ENCODE measurements around the gene CCR5.
"Not testable (repeated sequence)": the region's sequence is repeated elsewhere in the genome, so short reads cannot be mapped to it uniquely, and the experiment has no call there.

The CCR5 gene

DNA sequence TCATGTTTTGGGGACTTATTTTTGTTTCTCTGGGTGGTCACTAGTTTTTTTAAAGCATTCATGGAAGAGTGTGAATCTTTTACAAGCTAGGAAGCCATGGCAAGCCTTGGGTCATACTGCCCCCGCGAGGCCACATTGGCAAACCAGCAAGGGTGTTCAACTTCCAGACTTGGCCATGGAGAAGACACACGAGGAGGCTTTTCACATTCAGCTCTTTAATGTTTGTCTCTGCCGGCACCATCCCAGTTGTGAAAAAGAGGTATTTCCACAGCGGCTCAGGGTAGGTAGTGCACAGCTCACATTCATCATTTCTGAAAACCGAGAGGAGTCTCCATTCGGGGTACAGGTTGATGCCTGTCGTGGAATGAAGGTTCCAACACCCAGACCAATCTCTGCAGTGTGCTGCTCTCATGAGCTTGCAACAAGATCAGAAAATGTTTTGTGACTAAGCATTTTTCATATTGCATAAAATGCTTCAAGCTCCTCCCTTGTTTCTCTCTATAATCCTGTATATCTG is 7.7 kb downstream of the CCR5 start:
- H3K4me3 ChIP-seq (ENCODE audit: low read length) = no peak overlapping the region
- DNase-seq (ENCODE audit: low read depth, low spot score) = peak; percentile 70

DNA sequence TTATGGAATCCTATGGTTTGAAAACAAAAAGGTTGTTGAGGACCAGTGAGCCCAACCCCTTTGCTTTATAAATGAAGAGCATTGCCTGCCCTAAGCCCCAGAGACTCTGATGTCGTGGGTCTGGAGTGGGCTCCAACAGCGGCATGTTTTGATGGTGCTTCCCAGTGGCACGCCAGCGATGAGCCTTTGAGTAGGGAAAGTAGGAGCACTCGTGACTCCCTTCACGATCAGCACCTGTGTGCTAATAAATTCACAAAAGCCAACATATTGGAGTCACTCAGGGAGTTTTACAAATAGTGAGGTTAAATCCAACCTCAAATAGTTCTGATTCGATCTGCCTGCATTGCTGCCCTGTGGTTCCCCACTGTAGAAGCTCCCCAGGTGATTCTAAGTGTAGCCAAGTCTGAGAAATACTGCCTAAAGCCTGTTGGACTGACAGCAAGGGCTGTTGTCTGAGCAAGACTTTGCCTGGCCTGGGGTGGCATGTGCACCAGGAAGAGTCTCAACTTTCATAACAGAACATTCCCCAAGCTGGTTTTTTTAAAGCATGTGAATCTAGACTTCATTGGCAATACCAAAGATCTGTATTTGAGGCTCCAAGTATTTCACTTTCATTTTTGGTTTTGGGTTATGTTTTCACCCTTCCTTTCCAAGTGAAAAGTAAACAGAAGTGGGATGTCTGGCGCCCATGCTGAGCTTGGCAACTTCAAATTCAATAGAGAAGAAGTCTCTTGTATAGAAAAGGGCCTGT is 9.9 kb downstream of the CCR5 start:
- no peak overlapping the region for H3K4me3 ChIP-seq (ENCODE audit: low read length)
- DNase-seq (ENCODE audit: low read depth, low spot score) = no peak

GRCh38 chr3:46381625-46382024 is 10.9 kb downstream of the CCR5 start:
- H3K4me3 ChIP-seq (ENCODE audit: low read length) = no peak overlapping the region
- DNase-seq (ENCODE audit: low read depth, low spot score) = no peak

DNA sequence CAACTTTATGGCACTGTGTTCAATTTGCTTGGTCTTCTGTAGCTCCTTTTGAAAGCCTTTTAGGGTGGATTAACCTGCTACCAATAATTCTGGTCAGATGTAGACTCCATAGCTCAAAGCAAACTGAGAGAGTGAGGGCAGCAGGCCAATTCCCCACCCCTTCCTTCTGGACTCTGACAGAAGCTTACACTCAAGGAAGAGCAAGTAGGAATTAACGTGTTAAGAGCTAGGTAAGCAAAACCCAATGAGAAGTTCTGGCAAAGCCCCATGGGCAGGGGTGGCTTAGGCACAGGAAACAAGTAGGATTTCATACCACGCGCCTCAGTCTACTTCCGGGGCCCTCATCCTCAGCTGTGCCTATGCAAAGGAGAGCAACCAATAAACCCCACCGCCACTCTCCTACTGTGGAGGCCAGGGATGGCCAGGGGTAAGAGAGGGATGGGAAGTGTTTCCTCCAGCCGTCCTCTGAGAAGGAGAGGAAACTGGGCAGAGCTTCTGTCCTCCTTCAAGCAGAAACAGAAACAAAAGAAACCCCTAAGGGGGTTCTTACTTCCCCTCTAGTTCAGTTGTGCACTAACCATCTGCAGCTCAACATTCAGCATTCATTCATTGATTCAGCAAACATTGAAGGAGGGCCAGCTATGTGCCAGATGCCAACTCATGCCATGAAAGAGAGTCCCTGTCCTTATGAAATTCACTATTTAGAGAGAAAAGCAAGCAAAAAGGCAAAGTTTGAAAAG is 12.6 kb downstream of the CCR5 start:
- DNase-seq (ENCODE audit: low read depth, low spot score) = no peak
- no peak overlapping the region for H3K4me3 ChIP-seq (ENCODE audit: low read length)

DNA sequence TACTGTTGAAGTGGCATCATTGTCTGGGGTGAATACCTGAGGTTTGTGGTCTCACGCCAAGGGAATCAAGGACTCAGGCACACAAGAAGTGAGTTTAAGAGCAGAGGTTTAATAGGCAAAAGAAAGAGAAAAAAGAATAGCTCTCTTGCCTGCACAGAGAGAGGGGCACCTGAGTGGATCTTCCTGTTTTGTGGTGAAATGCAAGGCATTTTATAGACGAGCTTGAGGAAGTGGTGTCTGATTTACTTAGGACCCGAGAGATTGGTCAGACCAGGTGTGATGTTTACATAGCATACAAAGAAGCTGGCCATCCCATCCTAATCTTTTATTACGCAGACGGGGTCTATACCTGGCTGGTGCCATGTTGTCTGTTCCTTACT is 13.2 kb downstream of the CCR5 start:
- no peak overlapping the region for H3K4me3 ChIP-seq (ENCODE audit: low read length)
- no peak for DNase-seq (ENCODE audit: low read depth, low spot score)

GRCh38 chr3:46386205-46386604 is 15.5 kb downstream of the CCR5 start:
- no peak overlapping the region for H3K4me3 ChIP-seq (ENCODE audit: low read length)
- no peak for DNase-seq (ENCODE audit: low read depth, low spot score)

DNA sequence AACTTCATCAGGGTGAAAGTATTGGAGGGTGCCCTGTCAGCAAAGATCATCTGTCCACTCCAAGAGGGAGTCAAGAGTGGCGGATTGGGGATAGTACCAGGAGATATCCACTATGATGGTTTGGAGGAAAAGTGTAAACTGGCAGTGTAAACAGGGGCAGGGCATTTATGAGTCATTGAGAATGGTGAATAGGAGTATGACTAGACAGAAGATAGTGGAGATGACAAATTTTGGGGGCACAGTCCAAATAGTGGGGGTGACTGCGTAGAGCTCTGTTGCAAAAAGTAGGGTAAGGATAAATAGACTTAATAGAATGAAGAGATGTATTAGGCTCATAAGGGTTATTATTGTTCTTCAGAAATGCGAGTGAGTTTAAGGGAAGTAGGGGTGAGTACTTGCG is 18.1 kb downstream of the CCR5 start:
- not testable (repeated sequence) for H3K4me3 ChIP-seq (ENCODE audit: low read length); DNase-seq (ENCODE audit: low read depth, low spot score)

- no peak overlapping the region for H3K4me3 ChIP-seq (ENCODE audit: low read length)
- no peak for DNase-seq (ENCODE audit: low read depth, low spot score)
Observed at GRCh38 chr3:46389306-46389705, 18.6 kb downstream of the CCR5 start.

DNA sequence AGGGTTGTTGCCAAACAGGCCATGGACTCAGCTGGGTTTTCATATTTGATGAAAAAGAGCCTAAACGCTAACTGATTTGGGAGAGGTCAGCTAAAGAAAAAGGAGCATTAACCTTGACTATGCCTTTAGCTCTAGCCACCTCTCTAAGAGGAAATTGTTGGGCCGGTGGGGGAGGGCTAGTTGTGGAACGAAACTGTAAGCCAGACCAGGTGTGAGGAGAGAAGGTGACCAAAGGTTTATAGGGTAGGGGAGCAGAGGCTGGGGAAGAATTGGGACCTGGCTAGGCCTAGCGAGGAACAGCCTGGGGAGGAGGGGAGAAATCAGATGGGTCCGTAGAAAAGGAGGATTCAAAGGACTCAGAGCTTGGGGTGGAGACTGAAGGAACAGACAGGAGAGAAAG is 20.8 kb downstream of the CCR5 start:
- H3K4me3 ChIP-seq (ENCODE audit: low read length); DNase-seq (ENCODE audit: low read depth, low spot score): not testable (repeated sequence)

DNA sequence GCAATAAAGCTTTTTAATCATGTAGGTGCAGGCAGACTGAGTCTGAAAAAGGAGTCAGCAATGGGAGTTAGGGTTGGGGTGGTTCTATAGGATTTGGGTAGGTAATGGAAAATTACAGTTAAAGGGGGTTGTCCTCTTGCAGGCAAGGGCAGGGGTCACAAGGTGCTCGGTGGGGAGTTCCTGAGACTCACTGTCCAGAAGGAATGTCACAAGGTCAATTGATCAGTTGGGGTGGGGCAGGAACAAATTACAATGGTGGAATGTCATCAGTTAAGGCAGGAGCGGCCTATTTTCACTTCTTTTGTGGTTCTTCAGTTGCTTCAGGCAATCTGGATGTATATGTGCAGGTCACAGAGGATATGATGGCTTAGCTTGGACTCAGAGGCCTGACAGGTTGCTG is 22.3 kb downstream of the CCR5 start:
- H3K4me3 ChIP-seq (ENCODE audit: low read length) = no peak overlapping the region
- no peak for DNase-seq (ENCODE audit: low read depth, low spot score)

- peak; percentile 65 for DNase-seq (ENCODE audit: low read depth, low spot score)
- H3K4me3 ChIP-seq (ENCODE audit: low read length) = no peak overlapping the region
Observed at GRCh38 chr3:46393554-46394434, 23.0 kb downstream of the CCR5 start.

- H3K4me3 ChIP-seq (ENCODE audit: low read length) = no peak overlapping the region
- DNase-seq (ENCODE audit: low read depth, low spot score) = no peak
Observed at GRCh38 chr3:46395210-46395661, 24.5 kb downstream of the CCR5 start.

DNA sequence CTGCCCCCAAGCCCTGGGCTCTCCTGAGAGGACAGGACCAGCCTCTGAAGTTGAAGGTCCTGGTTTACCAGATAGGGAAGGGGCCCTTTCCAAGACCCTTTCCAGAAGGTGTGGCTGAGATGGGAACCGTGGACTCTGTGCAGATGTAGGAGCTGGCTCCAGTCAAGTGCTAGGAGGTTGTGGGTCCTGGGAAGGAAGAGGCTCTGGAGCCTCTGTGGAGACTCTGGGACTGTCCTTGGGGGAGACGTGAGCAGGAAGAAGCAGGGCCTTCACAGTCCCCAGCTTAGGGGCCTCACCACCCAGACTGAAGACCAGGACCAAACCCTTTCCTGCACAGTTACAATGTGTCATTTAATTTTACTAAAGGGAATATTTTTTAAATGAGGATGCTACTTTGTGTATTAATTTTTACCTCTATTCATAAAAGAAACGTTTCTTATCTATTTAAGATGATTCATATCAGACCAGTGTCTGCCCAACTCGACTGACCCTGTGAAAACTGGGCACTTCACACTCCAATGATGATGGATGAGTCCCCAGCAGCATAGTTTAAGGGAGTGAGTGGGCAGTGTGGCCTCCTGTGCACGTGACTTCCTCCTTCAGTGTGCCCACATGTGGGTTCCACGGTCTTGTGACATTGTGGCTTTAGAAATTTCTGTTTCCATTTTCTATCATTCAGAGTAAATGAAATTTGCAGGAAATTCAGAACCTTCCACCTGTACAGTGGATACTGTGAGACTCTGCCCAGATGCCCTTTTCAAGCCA is 25.2 kb downstream of the CCR5 start:
- no peak overlapping the region for H3K4me3 ChIP-seq (ENCODE audit: low read length)
- no peak for DNase-seq (ENCODE audit: low read depth, low spot score)

DNA sequence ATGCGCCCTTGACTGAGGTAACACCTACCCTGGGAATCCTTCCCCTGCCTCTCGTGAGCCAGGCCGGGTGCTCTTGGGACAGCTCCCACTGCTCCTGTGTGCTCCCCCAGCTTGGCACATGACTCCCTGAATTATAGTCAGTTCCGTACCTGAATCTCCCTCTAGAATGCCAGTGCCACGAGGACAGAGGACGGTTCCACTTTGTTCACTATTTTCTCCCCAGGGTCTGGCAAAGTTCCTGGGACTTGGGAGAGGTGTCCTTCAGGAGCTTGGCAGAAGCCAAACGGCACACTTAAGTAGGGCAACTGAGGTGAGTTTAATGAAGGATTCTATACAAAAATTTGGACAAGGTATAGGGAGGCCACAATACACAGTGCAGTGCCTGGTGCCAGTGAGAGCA is 26.4 kb downstream of the CCR5 start:
- H3K4me3 ChIP-seq (ENCODE audit: low read length) = no peak overlapping the region
- DNase-seq (ENCODE audit: low read depth, low spot score) = no peak

DNA sequence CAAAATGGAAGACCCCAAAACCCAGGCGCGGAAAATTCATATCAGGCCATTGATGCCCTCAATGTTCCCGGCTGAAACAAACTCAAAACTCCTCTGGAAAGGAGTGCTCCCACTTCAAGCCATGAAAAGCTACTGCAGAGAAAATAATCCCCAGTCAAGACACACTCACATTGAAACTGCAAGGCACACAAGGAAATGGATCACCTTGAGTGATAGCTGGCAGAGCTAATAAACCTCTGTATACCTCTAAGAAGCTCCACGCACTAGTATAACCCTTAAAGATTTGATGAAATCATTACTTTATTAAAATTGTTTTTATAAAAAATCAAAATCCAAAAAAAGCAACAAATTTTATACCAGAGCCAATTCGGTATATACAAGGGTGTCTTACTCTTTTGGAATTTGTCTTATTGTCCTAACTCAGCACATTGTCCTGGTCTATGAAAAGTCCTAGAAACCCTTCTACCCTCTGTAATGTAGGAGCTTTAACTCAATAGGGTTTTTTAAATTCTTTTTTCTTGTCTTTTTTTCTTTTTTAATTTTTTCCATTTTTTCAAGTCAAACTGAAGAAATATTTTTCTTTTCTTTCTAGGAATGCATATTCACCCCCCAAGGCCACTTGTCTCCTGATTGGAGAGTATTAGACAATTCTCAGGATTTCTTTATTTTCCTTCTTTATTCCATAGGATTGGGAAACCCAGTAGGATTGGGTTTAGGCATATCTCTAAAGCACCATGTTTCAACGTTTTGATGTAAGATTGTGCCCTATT is 27.6 kb downstream of the CCR5 start:
- DNase-seq (ENCODE audit: low read depth, low spot score) = no peak
- H3K4me3 ChIP-seq (ENCODE audit: low read length) = no peak overlapping the region

DNA sequence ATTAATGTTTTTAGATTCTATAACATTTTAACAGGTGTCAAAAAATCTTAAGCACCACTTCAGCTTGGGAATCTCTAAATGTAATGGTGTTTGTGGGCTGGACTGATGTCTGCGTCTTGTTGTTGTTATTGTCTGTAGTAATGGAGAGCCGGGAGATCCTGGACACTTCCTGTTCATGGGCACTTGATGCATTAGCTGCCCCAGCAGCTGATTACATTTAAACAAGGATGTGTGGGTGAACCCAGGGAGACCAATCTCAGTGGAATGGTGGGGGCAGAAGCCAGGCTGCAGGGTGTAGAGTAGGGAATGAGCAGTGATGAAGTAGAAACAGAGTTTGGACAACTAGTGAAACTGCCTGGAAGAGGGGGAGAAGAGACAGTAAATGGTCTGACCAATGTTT is 28.4 kb downstream of the CCR5 start:
- DNase-seq (ENCODE audit: low read depth, low spot score) = no peak
- no peak overlapping the region for H3K4me3 ChIP-seq (ENCODE audit: low read length)

GRCh38 chr3:46399557-46399956 is 28.8 kb downstream of the CCR5 start:
- no peak for DNase-seq (ENCODE audit: low read depth, low spot score)
- no peak overlapping the region for H3K4me3 ChIP-seq (ENCODE audit: low read length)

GRCh38 chr3:46400000-46400734 is 29.4 kb downstream of the CCR5 start:
- no peak for DNase-seq (ENCODE audit: low read depth, low spot score)
- H3K4me3 ChIP-seq (ENCODE audit: low read length) = no peak overlapping the region
